Activated T-cell treated with anti-CD3 and anti-CD28 coated beads, Interleukin-2, amount 50 U/mL, for 72 hours (primary cell): Measurements from ENCODE around the gene EEF1A1. TPM values are rescaled to one million over a fixed set of nuclear protein-coding genes. Genes with fewer than 3 reads are reported as not detected.
A peak's percentile ranks its signal among the peaks of the same experiment; 100 is the strongest.

Experiments
- ATAC-seq, 2 donors: fragments of 150-1000 bp; cut with Tn5 transposase; replicated peaks in 1 of 2; 2 replicates each; pipeline ENCODE4 v1.10.0; 2021; ENCODE audit warnings: moderate library complexity in 2 of 2, mild to moderate bottlenecking in 1 of 2
- DNase-seq, 2 donors: peaks; one replicate each; pipeline ENCODE4 v3.0.0; 2021 to 2022; ENCODE audit warnings: mixed read lengths in 1 of 2
- H3K27ac Mint-ChIP-seq: one replicate; pipeline ENCODE4 v1.8.0; 2022; ENCODE audit warnings: mild to moderate bottlenecking, moderate library complexity, mixed read lengths
- H3K27me3 Mint-ChIP-seq: one replicate; pipeline ENCODE4 v1.8.0; 2022; ENCODE audit warnings: low read depth, mixed read lengths
- H3K36me3 Mint-ChIP-seq, 2 donors: one replicate each; pipeline ENCODE4 v1.8.0; 2022; ENCODE audit warnings: mixed read lengths in 2 of 2, mild to moderate bottlenecking in 1 of 2; ENCODE audit not compliant: insufficient read depth in 2 of 2
- H3K4me1 Mint-ChIP-seq: one replicate; pipeline ENCODE4 v1.8.0; 2022; ENCODE audit warnings: low read depth, mixed read lengths
- H3K4me3 Mint-ChIP-seq, 2 donors: one replicate each; pipeline ENCODE4 v1.8.0; 2022; ENCODE audit warnings: mild to moderate bottlenecking in 2 of 2, mixed read lengths in 2 of 2, moderate library complexity in 2 of 2
- H3K9me3 Mint-ChIP-seq, 2 donors: one replicate each; pipeline ENCODE4 v1.8.0; 2022; ENCODE audit warnings: mixed read lengths in 2 of 2
- total RNA-seq, 2 donors: library from RNA; stranded (reverse); gene quantifications; one replicate each; pipeline ENCODE4 v1.2.3, GENCODE V29; 2022

Gene EEF1A1
- total RNA-seq, 2 donors from 2014 or later, result 15,536 to 16,076 TPM

- ATAC-seq (no peak), DNase-seq (no peak)
- Mint-ChIP-seq H3K27ac (peak overlapping the region; percentile 90), H3K27me3 (no peaks in the 10 kb centered on the region), H3K9me3 (no peaks in the 10 kb centered on the region), H3K36me3 (peaks cover 10 to 33% of the 10 kb centered on the region in 2 donors), H3K4me3 (peak overlapping the region; percentile 51 to 77), H3K4me1 (peaks cover 20% of the 10 kb centered on the region)
Measured at GRCh38 chr6:73471686-73472290, 49.0 kb downstream of the EEF1A1 start.

Other genes with a start within 250 kb of the EEF1A1 start
- gene DPPA5, start 166.8 kb downstream of the EEF1A1 start, total RNA-seq, result not detected
- not detected for gene KHDC3L, start 158.4 kb downstream of the EEF1A1 start, total RNA-seq
- gene OOEP, start 151.1 kb downstream of the EEF1A1 start, total RNA-seq, result under 1 TPM; 0.76 to 0.77 TPM
- gene DDX43, start 126.2 kb downstream of the EEF1A1 start, total RNA-seq, result under 1 TPM; 0.77 to 0.93 TPM
- 10 to 100 TPM; 20.7 to 26.9 TPM for gene CGAS, start 68.7 kb downstream of the EEF1A1 start, total RNA-seq
- gene MTO1, start 59.3 kb downstream of the EEF1A1 start, total RNA-seq, result 10 to 100 TPM; 49.6 to 68.8 TPM
- 1 to 10 TPM; 3.2 to 4.7 TPM for gene SLC17A5, start 133.0 kb upstream of the EEF1A1 start, total RNA-seq
- gene CD109, start 175.2 kb upstream of the EEF1A1 start, total RNA-seq, result 10 to 100 TPM; 14.9 to 21.6 TPM